NOMO-1 treated with dmso at 0.1 percent for 144 hours (cell line): ENCODE measurements around the gene OR51B5.
"Not testable (repeated sequence)": the region's sequence is repeated elsewhere in the genome, so short reads cannot be mapped to it uniquely, and the experiment has no call there.

ENCODE experiments used
- DNase-seq: peaks from one replicate; lab custom pipeline; 2025; ENCODE audit not compliant: unreplicated experiment; lab: John Stamatoyannopoulos, UW

Gene OR51B5

GRCh38 chr11:5343474-5344335, at the start of gene OR51B5:
Gene OR51B5, minus strand, starts transcription at chr11:5343524. Its CDS starts 0 bp downstream, at chr11:5343524.
- DNase-seq = no peak

- DNase-seq = no peak
Observed at GRCh38 chr11:5390210-5390609, 46.9 kb upstream of the OR51B5 start.

- DNase-seq = no peak
Observed at GRCh38 chr11:5384335-5384734, 41.0 kb upstream of the OR51B5 start.

- DNase-seq = no peak
Observed at GRCh38 chr11:5383576-5383975, 40.3 kb upstream of the OR51B5 start, which contains the start of gene OR51M1. Gene OR51M1, plus strand, starts transcription at chr11:5383812. Its CDS starts 5,587 bp downstream, at chr11:5389399.

GRCh38 chr11:5380740-5381342, 37.5 kb upstream of the OR51B5 start:
- no peak for DNase-seq

- DNase-seq = no peak
Observed at GRCh38 chr11:5369789-5370188, 26.5 kb upstream of the OR51B5 start.

GRCh38 chr11:5368502-5369043, 25.2 kb upstream of the OR51B5 start:
- DNase-seq = no peak

GRCh38 chr11:5367448-5368074, 24.2 kb upstream of the OR51B5 start:
- DNase-seq = no peak

GRCh38 chr11:5366856-5367255, 23.5 kb upstream of the OR51B5 start:
- DNase-seq = no peak

- DNase-seq = not testable (repeated sequence)
Observed at GRCh38 chr11:5366365-5366764, 23.0 kb upstream of the OR51B5 start.

- no peak for DNase-seq
Observed at GRCh38 chr11:5364214-5364613, 20.9 kb upstream of the OR51B5 start.

GRCh38 chr11:5363679-5364078, 20.4 kb upstream of the OR51B5 start:
- no peak for DNase-seq

GRCh38 chr11:5362017-5362625, 18.8 kb upstream of the OR51B5 start:
- DNase-seq = no peak

GRCh38 chr11:5356031-5356430, 12.7 kb upstream of the OR51B5 start:
- DNase-seq = not testable (repeated sequence)

- no peak for DNase-seq
Observed at GRCh38 chr11:5351208-5351607, 7.9 kb upstream of the OR51B5 start, which contains the start of gene OR51B6. Gene OR51B6, plus strand, starts transcription at chr11:5351508. Its CDS starts 0 bp downstream, at chr11:5351508.

GRCh38 chr11:5349550-5349949, 6.2 kb upstream of the OR51B5 start:
- no peak for DNase-seq

- DNase-seq = no peak
Observed at GRCh38 chr11:5348551-5349194, 5.3 kb upstream of the OR51B5 start.

- no peak for DNase-seq
Observed at GRCh38 chr11:5345831-5346230, 2.5 kb upstream of the OR51B5 start.

GRCh38 chr11:5339771-5340322, 3.5 kb downstream of the OR51B5 start:
- no peak for DNase-seq

- DNase-seq = not testable (repeated sequence)
Observed at GRCh38 chr11:5337253-5337652, 6.1 kb downstream of the OR51B5 start.
